Measurements from ENCODE around the gene TRIL. TPM values are rescaled to one million over a fixed set of nuclear protein-coding genes. Genes with fewer than 3 reads are reported as not detected.
A peak's percentile ranks its signal among the peaks of the same experiment; 100 is the strongest.

Gene TRIL
- total and polyA plus RNA-seq, 2 of the 13 experiments (the other 11 are each of a cell fraction or from before 2014, with no cell fraction given) = 0.18 to 0.40 TPM

- Histone ChIP-seq H3K79me2 (ENCODE audit: insufficient read depth, low read length) (no peaks in the 10 kb centered on the region), H2AFZ (ENCODE audit: low read length) (no peak overlapping the region), H3K27ac (ENCODE audit: extremely low read length, insufficient read depth, low read length) (peak overlapping the region; percentile 70), H3K4me3 (replicated peaks in 1 of 3; ENCODE audit: insufficient read depth in 1 of 3, low read depth in 2 of 3, low read length in 3 of 3) (peak overlapping the region; percentile 56 to 81 (median 75)), H3K36me3 (replicated peaks in 1 of 2; ENCODE audit: control insufficient read depth in 1 of 2, insufficient read depth in 2 of 2, low read length in 2 of 2) (no peaks in the 10 kb centered on the region; a peak in 1 of 5 replicates), H3K27me3 (ENCODE audit: control insufficient read depth in 1 of 2, insufficient read depth in 2 of 2, low read length in 2 of 2) (no peaks in the 10 kb centered on the region), H3K4me2 (ENCODE audit: low read depth, low read length) (peak overlapping the region; percentile 85), H4K20me1 (ENCODE audit: insufficient read depth, low read length) (no peaks in the 10 kb centered on the region), H3K4me1 (ENCODE audit: insufficient read depth, low read length) (peaks cover 22% of the 10 kb centered on the region), H3K9me3 (ENCODE audit: low read length) (no peaks in the 10 kb centered on the region), H3K9ac (ENCODE audit: insufficient read depth, low read depth, low read length) (peak overlapping the region; percentile 65)
- peak; percentile 84 for ATAC-seq
- WGBS (ENCODE audit: low lambda C conversion rate) = 94% methylated on average over 14 of the region's 39 CpGs
- ChIA-PET POLR2A (interaction anchor here (1.0 to 2.8 kb wide), 8 partner anchors 10 to 234 kb away, joined by 3 to 18 read pairs (median 6); no protein-coding TSS in a partner anchor), CTCF (ENCODE audit: low intra/inter-chr PET ratio, low total read pairs) (interaction anchor here (0.7 to 2.2 kb wide), 6 partner anchors 29 to 452 kb away, joined by 3 to 20 read pairs (median 8); no protein-coding TSS in a partner anchor)
- no TSS peak for BruUV-seq (replicated peaks)
- intact Hi-C loops (cut with micrococcal nuclease; ENCODE audit: unreplicated experiment) (loop anchor here (1.0 to 2.0 kb wide), 3 partner anchors 34 to 150 kb away; no protein-coding TSS in a partner anchor), in situ Hi-C loops (cut with HindIII; ENCODE audit: extremely low pct_ligation_motif_present, low pct_unique_long_range_greater_than_20kb) (loop anchor here (5.0 to 10.0 kb wide), 2 partner anchors 34 to 148 kb away; no protein-coding TSS in a partner anchor)
- no peak for FAIRE-seq
- DNase-seq (ENCODE audit: low spot score) = peak; percentile 48
- no peak for TF ChIP-seq HNF1A (IDR thresholded peaks at IDR 0.05; ENCODE audit: low read depth)
- no peak for TF ChIP-seq HNF1A (CRISPR knock-in tag; IDR thresholded peaks at IDR 0.05; ENCODE audit: borderline replicate concordance)
- TF ChIP-seq TRIM22 (IDR thresholded peaks at IDR 0.05) = no peak
- TF ChIP-seq IKZF5 (CRISPR knock-in tag; IDR thresholded peaks at IDR 0.05) = peak; percentile 13; the same call in 1 of the 2 replicates
- TF ChIP-seq ZFP91 (CRISPR knock-in tag; IDR thresholded peaks at IDR 0.05; ENCODE audit: borderline replicate concordance) = no peak; the same call in 1 of the 2 replicates
- TF ChIP-seq HCFC1 (IDR thresholded peaks at IDR 0.05; ENCODE audit: low read depth, low read length) = 0 out of 2 replicates have a peak, but pooled peaks have one; percentile 0
- no peak for TF ChIP-seq MIER2 (CRISPR knock-in tag; IDR thresholded peaks at IDR 0.05)
- TF ChIP-seq PTBP1 (IDR thresholded peaks at IDR 0.05; ENCODE audit: low read depth, low read length, poor library complexity, severe bottlenecking) = peak; percentile 66
- no peak for TF ChIP-seq RARA (CRISPR knock-in tag; IDR thresholded peaks at IDR 0.05)
- TF ChIP-seq ZBTB7B (CRISPR knock-in tag; IDR thresholded peaks at IDR 0.05) = no peak
- TF ChIP-seq HNRNPH1 (optimal IDR thresholded peaks at IDR 0.05; ENCODE audit: low read depth, low read length) = no peak
- TF ChIP-seq TCF7L2 (IDR thresholded peaks at IDR 0.05; ENCODE audit: low read depth, low read length) = no peak
- peak; percentile 15 for TF ChIP-seq TEAD3 (CRISPR knock-in tag; optimal IDR thresholded peaks at IDR 0.05; ENCODE audit: borderline replicate concordance)
- TF ChIP-seq ISX (CRISPR knock-in tag; conservative IDR thresholded peaks at IDR 0.05) = no peak
Measured at GRCh38 chr7:28956608-28957063, 1.5 kb downstream of the TRIL start.

All from HepG2 (cell line).